H9 (cell line): ENCODE measurements around the gene ARHGAP12. TPM values are rescaled to one million over a fixed set of nuclear protein-coding genes. Genes with fewer than 3 reads are reported as not detected.

Experiments
- DNase-seq: peaks from one replicate; pipeline ENCODE4 v3.0.0-alpha.2; 2017
- H2AFZ ChIP-seq: one replicate; pipeline ENCODE4 v1.6.1; 2013; ENCODE audit warnings: mild to moderate bottlenecking, low read length, control low read depth, moderate library complexity
- H2AK5ac ChIP-seq: 2 replicates; pipeline ENCODE4 v1.6.1; 2013; ENCODE audit warnings: low read length, control low read depth, mixed read lengths; ENCODE audit not compliant: insufficient read length
- H2BK120ac ChIP-seq: one replicate; pipeline ENCODE4 v1.6.1; 2013; ENCODE audit warnings: low read depth, mild to moderate bottlenecking, low read length, control low read depth, inconsistent platforms; ENCODE audit not compliant: poor library complexity, severe bottlenecking
- H2BK12ac ChIP-seq: 2 replicates; pipeline ENCODE4 v1.6.1; 2013; ENCODE audit warnings: low read length, control low read depth, mixed read lengths, low read depth; ENCODE audit not compliant: insufficient read length
- H2BK15ac ChIP-seq: 2 replicates; pipeline ENCODE4 v1.6.1; 2013; ENCODE audit warnings: low read depth, low read length, control low read depth
- H2BK20ac ChIP-seq: one replicate; pipeline ENCODE4 v1.6.1; 2013; ENCODE audit warnings: low read depth, mild to moderate bottlenecking, low read length, control low read depth, inconsistent platforms; ENCODE audit not compliant: poor library complexity, severe bottlenecking
- H2BK5ac ChIP-seq: 2 replicates; pipeline ENCODE4 v1.6.1; 2013; ENCODE audit warnings: low read length, control low read depth, mixed read lengths; ENCODE audit not compliant: insufficient read length
- H3K14ac ChIP-seq: 2 replicates; pipeline ENCODE4 v1.6.1; 2013; ENCODE audit warnings: low read length, control low read depth; ENCODE audit not compliant: insufficient read depth
- H3K18ac ChIP-seq: 2 replicates; pipeline ENCODE4 v1.6.1; 2013; ENCODE audit warnings: low read depth, mild to moderate bottlenecking, mixed read lengths, low read length, control low read depth; ENCODE audit not compliant: insufficient read length
- H3K23ac ChIP-seq: 2 replicates; pipeline ENCODE4 v1.6.1; 2013; ENCODE audit warnings: low read length, control low read depth, mixed read lengths, low read depth; ENCODE audit not compliant: insufficient read length
- H3K23me2 ChIP-seq: 2 replicates; pipeline ENCODE4 v1.6.1; 2013; ENCODE audit warnings: low read depth, mild to moderate bottlenecking, mixed read lengths, low read length, control low read depth; ENCODE audit not compliant: insufficient read length, poor library complexity, severe bottlenecking
- H3K27ac ChIP-seq: 2 replicates; pipeline ENCODE4 v1.5.1; 2013; ENCODE audit warnings: low read length, control low read depth, mixed read lengths, low read depth; ENCODE audit not compliant: insufficient read length
- H3K27me3 ChIP-seq: 2 replicates; pipeline ENCODE4 v1.6.1; 2013; ENCODE audit warnings: low read length, control low read depth, inconsistent platforms; ENCODE audit not compliant: insufficient read depth
- H3K4ac ChIP-seq: 2 replicates; pipeline ENCODE4 v1.6.1; 2013; ENCODE audit warnings: low read depth, mild to moderate bottlenecking, control low read depth, inconsistent platforms, low read length, moderate library complexity
- H3K4me1 ChIP-seq: 2 replicates; pipeline ENCODE4 v1.6.1; 2013; ENCODE audit warnings: low read length, control low read depth, inconsistent platforms; ENCODE audit not compliant: insufficient read depth
- H3K4me2 ChIP-seq: 2 replicates; pipeline ENCODE4 v1.6.1; 2013; ENCODE audit warnings: low read length, control low read depth, mixed read lengths; ENCODE audit not compliant: insufficient read length, insufficient read depth
- H3K56ac ChIP-seq: 2 replicates; pipeline ENCODE4 v1.6.1; 2013; ENCODE audit warnings: low read depth, mild to moderate bottlenecking, mixed read lengths, low read length, control low read depth; ENCODE audit not compliant: insufficient read length
- H3K79me1 ChIP-seq: 2 replicates; pipeline ENCODE4 v1.6.1; 2013; ENCODE audit warnings: low read depth, mild to moderate bottlenecking, moderate library complexity, low read length, control low read depth, inconsistent platforms; ENCODE audit not compliant: insufficient read depth, poor library complexity, severe bottlenecking
- H3K79me2 ChIP-seq: 2 replicates; pipeline ENCODE4 v1.6.1; 2013; ENCODE audit warnings: low read length, control low read depth, inconsistent platforms; ENCODE audit not compliant: insufficient read depth
- H3K9ac ChIP-seq: 2 replicates; pipeline ENCODE4 v1.6.1; 2013; ENCODE audit warnings: low read length, control low read depth, mixed read lengths; ENCODE audit not compliant: insufficient read length; ENCODE audit errors: extremely low read depth
- H3K9me3 ChIP-seq: one replicate; pipeline ENCODE4 v1.6.1; 2013; ENCODE audit warnings: low read depth, low read length, inconsistent platforms; ENCODE audit not compliant: control insufficient read depth
- H3T11ph ChIP-seq: one replicate; pipeline ENCODE4 v1.6.1; 2013; ENCODE audit warnings: mild to moderate bottlenecking, low read length, control low read depth, inconsistent platforms
- H4K20me1 ChIP-seq: one replicate; pipeline ENCODE4 v1.6.1; 2013; ENCODE audit not compliant: control insufficient read depth, insufficient read length, insufficient read depth
- H4K5ac ChIP-seq: 2 replicates; pipeline ENCODE4 v1.6.1; 2013; ENCODE audit warnings: low read depth, mild to moderate bottlenecking, mixed read lengths, low read length, control low read depth; ENCODE audit not compliant: insufficient read length
- H4K8ac ChIP-seq: replicated peaks from 2 replicates; pipeline ENCODE4 v1.6.1; 2013; ENCODE audit warnings: low read length, control low read depth, mixed read lengths, low read depth; ENCODE audit not compliant: insufficient read length
- H4K91ac ChIP-seq: 2 replicates; pipeline ENCODE4 v1.6.1; 2013; ENCODE audit warnings: low read depth, mild to moderate bottlenecking, moderate library complexity, mixed read lengths, low read length, control low read depth; ENCODE audit not compliant: insufficient read length
- H3K27ac Mint-ChIP-seq, 3 experiments: 2 replicates in 2 of 3; 3 replicates in 1 of 3; pipeline ENCODE4 v1.8.0; 2020 to 2021; ENCODE audit warnings: mixed read lengths in 3 of 3, mild to moderate bottlenecking in 1 of 3, moderate library complexity in 1 of 3
- H3K27me3 Mint-ChIP-seq: 2 replicates; pipeline ENCODE4 v1.8.0; 2021; ENCODE audit warnings: low read depth, mild to moderate bottlenecking, moderate library complexity, mixed read lengths
- H3K36me3 Mint-ChIP-seq, 3 experiments: 2 replicates in 2 of 3; 3 replicates in 1 of 3; pipeline ENCODE4 v1.8.0; 2020 to 2021; ENCODE audit warnings: low read depth in 3 of 3, mixed read lengths in 3 of 3; ENCODE audit not compliant: insufficient read depth in 1 of 3
- H3K4me1 Mint-ChIP-seq, 2 experiments: 2 replicates each; pipeline ENCODE4 v1.8.0; 2020; ENCODE audit warnings: mixed read lengths in 2 of 2
- H3K4me3 Mint-ChIP-seq, 2 experiments: 2 replicates in 1 of 2; 3 replicates in 1 of 2; pipeline ENCODE4 v1.8.0; 2020 to 2021; ENCODE audit warnings: mild to moderate bottlenecking in 2 of 2, mixed read lengths in 2 of 2, moderate library complexity in 1 of 2
- H3K9me3 Mint-ChIP-seq, 2 experiments: 2 replicates in 1 of 2; 3 replicates in 1 of 2; pipeline ENCODE4 v1.8.0; 2020; ENCODE audit warnings: mild to moderate bottlenecking in 2 of 2, mixed read lengths in 2 of 2, moderate library complexity in 1 of 2
- CTCF ChIP-seq: fragments of 200-600 bp; sonication (generic); conservative IDR thresholded peaks from 3 replicates; pipeline ENCODE4 v1.8.0; 2021; ENCODE audit warnings: antibody characterized with exemption, mild to moderate bottlenecking
- WGBS: extraction: QIAGEN DNeasy Blood & Tissue Kit; methylation state at CpG from one replicate; pipeline ENCODE4 v1.1.7; 2013; ENCODE audit warnings: missing lambda C conversion rate, low lambda C conversion rate, mixed read lengths; ENCODE audit not compliant: insufficient read length; ENCODE audit errors: extremely low coverage; 5-methylcytosine and 5-hydroxymethylcytosine counted together
- total RNA-seq: library from RNA; stranded (reverse); gene quantifications from 2 replicates; pipeline ENCODE4 v1.2.1, GENCODE V29; 2021

Gene ARHGAP12
- total RNA-seq, 1 experiment from 2014 or later: 34.3 TPM

DNA sequence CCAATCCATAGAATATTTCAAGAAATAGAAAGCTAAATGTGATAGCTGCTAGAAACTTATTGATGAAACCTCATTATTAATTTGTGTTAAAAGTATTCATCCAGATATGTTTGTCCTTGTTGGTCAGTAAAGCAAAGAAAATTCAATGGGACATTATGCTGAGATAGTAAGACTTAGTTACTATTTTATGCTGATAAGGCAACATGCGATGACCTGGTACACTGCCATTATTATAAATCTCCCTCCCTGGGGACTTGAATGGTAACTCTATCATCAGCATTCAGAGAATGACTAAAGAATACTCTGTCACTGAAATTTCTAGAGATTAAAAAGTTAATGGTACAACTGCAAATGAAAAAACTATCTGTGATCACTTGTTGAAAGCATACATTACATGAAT is 54.9 kb downstream of the ARHGAP12 start:
- H3K9me3 Mint-ChIP-seq: no peaks in the 10 kb centered on the region
- Histone ChIP-seq H2BK5ac (no peak overlapping the region), H2BK15ac (no peak overlapping the region), H3K79me1 (no peaks in the 10 kb centered on the region), H3K14ac (no peak overlapping the region), H2AFZ (no peak overlapping the region), H2BK12ac (no peak overlapping the region), H4K5ac (no peak overlapping the region), H3K56ac (no peak overlapping the region), H4K91ac (no peak overlapping the region), H4K20me1 (no peaks in the 10 kb centered on the region), H3K23me2 (no peaks in the 10 kb centered on the region), H3K27me3 (no peaks in the 10 kb centered on the region), H3K4me2 (no peak overlapping the region), H3K4ac (no peak overlapping the region), H3K79me2 (peaks cover 9% of the 10 kb centered on the region; the same call in 1 of the 2 replicates), H3K23ac (no peak overlapping the region), H2BK20ac (no peak overlapping the region), H3K27ac (no peak overlapping the region), H3K9me3 (no peaks in the 10 kb centered on the region), H2AK5ac (no peak overlapping the region), H3K9ac (no peak overlapping the region), H3T11ph (no peak overlapping the region), H2BK120ac (no peak overlapping the region), H3K18ac (no peak overlapping the region), H3K4me1 (peaks cover 6% of the 10 kb centered on the region; the same call in 1 of the 2 replicates), H4K8ac (no peak overlapping the region)
- no peak for DNase-seq
- peaks cover 7 to 12% of the 10 kb centered on the region in 2 experiments for H3K4me1 Mint-ChIP-seq
- no peaks in the 10 kb centered on the region for H3K27me3 Mint-ChIP-seq
- TF ChIP-seq CTCF: no peak
- H3K4me3 Mint-ChIP-seq: no peak overlapping the region
- H3K36me3 Mint-ChIP-seq: no peaks in the 10 kb centered on the region
- WGBS: no CpG with 5 or more reads among the region's 1 CpG
- H3K27ac Mint-ChIP-seq: no peak overlapping the region
